Neural progenitor cell (in vitro differentiated cells): ENCODE data around the gene CDK1.

Experiments
- CTCF ChIP-seq: fragments of 200-600 bp; sonication (generic); IDR thresholded peaks from 2 replicates; pipeline ENCODE4 v1.5.1; 2017; ENCODE audit warnings: antibody characterized with exemption, mild to moderate bottlenecking
- EZH2 ChIP-seq: fragments of 200-600 bp; sonication (generic); IDR thresholded peaks from 2 replicates; pipeline ENCODE4 v1.6.1; 2017; ENCODE audit warnings: antibody characterized with exemption, mild to moderate bottlenecking, moderate library complexity
- EZH2phosphoT487 ChIP-seq: fragments of 200-600 bp; sonication (generic); IDR thresholded peaks from 2 replicates; pipeline ENCODE4 v1.6.1; 2017; ENCODE audit warnings: antibody characterized with exemption

GRCh38 chr10:60795465-60796202, 17.4 kb downstream of the CDK1 start:
- TF ChIP-seq EZH2phosphoT487, result no peak
- no peak for TF ChIP-seq EZH2
- no peak for TF ChIP-seq CTCF
